Glomerular visceral epithelial cell (primary cell): ENCODE measurements around the gene TBC1D8.

Source experiments
- DNase-seq: peaks from one replicate; pipeline ENCODE4 v3.0.0-alpha.2; 2016; ENCODE audit errors: extremely low spot score

Gene TBC1D8

GRCh38 chr2:100999995-101000394 is 151.2 kb downstream of the TBC1D8 start:
- DNase-seq, result no peak

DNA sequence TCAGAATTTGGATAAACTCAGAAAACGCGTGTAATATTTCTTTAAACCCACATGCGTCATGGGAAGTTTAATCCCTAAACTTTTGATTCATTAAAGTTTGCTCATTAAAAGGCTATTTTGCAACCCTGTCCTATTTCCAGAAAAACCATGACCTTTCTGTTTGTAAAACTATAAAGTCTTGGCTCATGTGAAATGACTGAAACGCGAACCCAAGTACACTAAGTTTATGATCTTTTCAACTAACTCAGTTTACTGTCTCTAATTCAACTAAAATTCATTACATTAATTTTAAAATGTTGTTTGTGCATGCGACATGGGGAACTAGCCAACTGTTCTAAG is 153.0 kb downstream of the TBC1D8 start:
- no peak for DNase-seq

DNA sequence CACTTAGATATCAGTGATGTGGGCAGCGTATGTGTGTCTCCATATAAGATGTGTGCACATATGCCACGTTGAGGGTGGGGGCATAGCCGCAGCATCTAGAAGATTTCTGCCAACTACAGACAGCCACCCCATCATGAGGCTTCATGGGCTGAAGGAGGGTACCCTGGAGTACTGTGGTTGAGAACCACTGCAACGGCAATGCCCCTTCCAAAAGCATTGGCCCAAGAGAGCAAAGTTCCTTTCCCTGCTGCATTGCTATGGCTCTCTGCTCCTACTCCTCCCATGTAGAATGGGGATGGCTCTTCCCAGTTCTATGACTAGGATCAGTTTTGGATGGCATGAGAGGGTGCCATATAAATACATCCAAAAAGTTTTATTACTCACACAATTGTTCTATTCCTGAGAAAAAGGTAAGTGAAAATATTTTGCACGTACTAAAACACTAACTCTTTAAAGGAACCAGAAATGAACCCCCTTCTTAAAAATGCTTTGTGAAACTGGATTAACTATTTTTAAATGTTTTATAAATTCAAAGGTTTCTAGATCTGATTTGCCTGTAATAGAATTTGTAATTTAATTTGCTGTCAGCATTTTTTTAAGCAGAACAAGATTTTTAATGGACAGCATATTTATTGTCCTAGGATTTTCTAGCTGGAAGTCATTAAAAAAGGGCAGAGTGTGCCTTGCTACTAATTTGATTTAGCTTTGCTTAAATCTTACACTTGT is 153.5 kb downstream of the TBC1D8 start:
- DNase-seq, result no peak

DNA sequence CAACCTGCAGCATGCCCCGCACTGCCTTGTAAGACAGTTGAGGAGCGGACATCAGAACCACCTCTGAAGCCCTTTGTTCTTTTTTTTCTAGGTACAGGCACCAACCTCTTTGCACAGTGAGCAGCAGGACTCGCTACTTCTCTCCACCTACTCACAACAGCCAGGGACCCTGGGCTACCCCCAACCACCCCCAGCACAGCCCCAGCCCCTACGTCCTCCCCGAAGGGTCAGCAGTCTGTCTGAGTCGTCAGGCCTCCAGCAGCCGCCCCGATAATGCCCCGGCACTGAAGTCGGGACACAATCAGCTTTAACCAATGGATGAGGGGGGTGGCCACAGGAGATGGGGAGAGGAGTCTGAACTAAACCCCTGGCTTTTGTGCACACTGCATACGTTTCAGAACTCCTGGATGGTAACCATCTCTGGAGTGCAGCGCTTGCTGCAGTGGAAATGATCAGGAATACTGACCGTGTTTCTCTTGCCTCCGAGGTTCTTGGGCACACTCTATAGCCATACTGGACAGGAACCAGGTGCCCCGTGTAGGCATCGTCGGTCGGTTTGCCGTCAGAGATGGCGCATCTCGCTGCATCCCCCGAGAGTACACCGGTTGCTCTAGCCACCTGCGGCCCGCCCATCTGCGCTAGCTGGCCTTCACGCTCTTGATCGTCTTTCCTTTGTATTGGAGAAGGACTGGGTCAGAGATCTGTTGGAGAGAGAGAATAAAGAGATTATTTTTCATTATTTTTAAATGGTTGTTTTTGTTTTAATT is 155.7 kb downstream of the TBC1D8 start:
- DNase-seq, result no peak

DNA sequence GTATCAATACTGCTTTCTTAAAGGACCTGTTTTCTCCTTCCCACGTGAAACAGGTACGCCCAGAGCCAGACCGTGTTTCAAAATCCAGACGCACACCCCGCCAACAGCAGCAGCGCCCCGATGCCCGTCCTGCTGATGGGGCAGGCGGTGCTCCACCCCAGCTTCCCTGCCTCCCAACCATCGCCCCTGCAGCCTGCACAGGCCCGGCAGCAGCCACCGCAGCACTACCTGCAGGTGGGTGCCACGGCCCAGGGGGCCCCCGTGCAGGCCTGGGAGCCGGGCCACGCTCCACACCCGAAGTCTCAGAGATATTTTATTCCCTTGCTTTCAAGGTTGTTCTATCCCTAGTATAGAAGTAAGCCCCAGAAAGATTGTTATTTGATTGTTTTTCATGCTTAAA is 157.9 kb downstream of the TBC1D8 start:
- DNase-seq, result no peak

GRCh38 chr2:100992262-100992661 is 158.9 kb downstream of the TBC1D8 start:
- DNase-seq, result no peak

DNA sequence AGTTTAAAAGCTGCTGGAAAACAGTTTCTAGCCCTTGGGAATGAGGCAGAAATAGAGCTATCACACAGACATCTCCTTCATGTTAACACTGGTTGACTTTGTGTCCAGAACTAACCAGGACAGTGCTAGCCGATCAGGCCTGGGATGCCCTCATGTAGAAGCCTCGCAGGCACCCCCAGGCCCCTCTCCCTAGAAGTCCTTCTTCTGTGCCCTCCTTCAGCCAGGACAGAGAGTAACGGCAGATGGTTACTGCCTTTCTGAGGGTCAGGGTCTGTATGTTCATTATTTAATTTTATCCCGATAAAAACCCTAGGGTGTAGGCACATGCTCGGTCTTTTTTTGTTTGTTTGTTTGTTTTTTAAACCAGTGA is 159.8 kb downstream of the TBC1D8 start:
- DNase-seq, result no peak

GRCh38 chr2:100990650-100991403 is 160.4 kb downstream of the TBC1D8 start:
- no peak for DNase-seq

GRCh38 chr2:100990166-100990565 is 161.0 kb downstream of the TBC1D8 start:
- no peak for DNase-seq

- no peak for DNase-seq
Observed at GRCh38 chr2:100989666-100990065, 161.5 kb downstream of the TBC1D8 start.

GRCh38 chr2:100988630-100989417 is 162.4 kb downstream of the TBC1D8 start:
- no peak for DNase-seq

- DNase-seq, result no peak
Observed at GRCh38 chr2:100987974-100988373, 163.2 kb downstream of the TBC1D8 start.

DNA sequence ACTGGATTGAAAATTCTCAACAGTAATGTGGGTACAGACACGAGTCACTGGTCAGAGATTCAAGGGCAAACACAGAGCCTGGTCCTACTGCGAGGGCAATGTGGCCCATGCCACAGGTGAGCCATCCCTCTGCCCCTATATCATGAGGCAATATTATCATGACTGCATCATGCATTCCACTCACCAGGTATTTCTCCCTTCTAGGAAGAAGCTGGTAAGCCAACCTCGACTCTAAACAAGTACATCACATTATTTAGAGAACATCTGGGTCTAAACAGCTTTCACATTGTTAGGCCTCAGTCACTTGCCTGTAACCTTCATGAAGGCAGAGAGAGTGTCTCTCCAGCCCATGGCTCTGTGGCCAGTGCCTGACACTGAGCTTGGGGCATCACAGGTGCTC is 163.6 kb downstream of the TBC1D8 start:
- no peak for DNase-seq

- no peak for DNase-seq
Observed at GRCh38 chr2:100986157-100986556, 165.0 kb downstream of the TBC1D8 start.

DNA sequence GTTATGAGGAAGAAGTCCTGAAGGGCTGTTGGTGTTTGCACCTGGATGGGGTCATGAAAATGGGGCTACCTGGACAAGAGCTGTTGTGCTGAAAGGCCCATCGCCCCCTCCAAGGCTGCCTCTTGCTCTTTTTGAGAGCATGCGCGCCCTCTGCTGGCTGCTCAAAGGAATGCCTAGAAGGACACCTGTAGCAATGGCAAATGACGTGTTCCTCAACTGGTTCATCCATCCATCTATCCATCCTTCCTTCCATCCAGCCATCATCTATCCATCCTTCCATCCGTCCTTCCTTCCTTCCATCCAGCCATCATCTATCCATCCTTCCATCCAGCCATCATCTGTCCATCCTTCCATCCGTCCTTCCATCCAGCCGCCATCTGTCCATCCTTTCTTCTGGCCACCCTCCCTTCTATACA is 166.3 kb downstream of the TBC1D8 start:
- peak; percentile 79 for DNase-seq

DNA sequence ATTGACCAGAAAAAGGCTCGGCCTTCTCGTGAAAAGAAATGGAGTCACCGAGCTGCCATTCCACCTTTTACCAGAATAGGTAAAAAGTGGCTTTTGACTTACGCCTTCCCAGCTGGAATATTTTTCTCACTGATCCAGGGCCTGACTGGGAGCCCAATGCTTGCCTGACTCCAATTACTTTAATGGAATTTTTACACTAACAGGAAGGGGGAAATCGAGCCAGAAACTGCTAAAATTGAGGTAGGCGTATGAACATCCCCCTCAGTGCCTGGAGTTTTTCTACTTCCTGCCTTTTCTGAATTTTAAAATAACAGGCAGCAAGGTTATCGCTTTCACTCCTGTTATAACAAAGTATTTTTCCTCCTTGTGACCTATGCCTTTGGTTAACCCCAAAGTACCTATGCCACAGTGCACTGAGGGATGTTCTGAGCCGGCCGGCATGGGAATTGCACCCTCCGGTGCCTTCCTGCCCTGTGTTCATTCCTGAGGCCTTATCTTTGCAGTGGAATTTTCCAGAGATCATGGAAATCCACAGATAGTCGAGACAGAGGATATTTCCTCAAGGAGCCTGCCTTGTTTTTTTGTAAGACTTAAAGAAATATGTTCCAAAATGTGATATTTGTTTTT is 167.4 kb downstream of the TBC1D8 start:
- no peak for DNase-seq

DNA sequence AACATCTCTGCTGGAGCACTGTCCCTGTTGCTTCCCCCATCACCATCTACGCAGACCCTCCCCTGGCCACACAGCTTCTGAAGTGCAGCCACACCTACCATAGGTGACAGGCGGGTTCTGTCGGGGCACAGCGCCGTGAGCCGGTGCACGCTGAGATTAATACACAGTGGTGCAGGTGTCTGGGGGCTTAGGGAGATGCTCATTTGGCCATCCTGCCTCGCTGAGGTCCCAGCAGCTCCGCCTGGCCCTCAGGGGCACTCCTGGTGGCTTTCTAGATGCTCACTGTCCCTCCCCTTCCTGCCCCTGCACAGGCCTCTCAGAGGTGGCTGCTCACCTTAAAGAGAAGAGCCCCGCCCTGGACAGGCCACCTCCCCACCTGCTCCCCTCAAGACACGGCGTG is 168.0 kb downstream of the TBC1D8 start:
- no peak for DNase-seq

- no peak for DNase-seq
Observed at GRCh38 chr2:100982431-100982861, 168.7 kb downstream of the TBC1D8 start.

DNA sequence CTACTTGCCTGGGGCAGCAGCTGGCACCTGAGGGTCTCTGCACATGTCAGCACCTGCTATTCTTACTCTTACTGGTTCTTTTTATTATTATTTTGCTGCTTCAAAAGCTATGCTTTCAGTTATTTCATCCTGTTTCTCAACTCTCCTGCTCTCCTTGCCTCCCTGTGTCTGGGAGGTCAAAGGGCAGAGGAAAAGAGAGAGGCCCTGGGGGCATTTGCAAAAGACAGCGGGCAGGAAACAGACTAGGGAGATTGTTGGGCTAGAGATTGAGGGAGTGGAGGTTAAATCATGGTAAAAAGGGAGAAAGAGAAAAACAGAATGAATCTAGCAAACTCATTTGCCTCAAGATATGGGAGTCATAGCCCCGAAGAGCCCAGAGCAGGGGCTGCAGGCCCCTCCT is 170.2 kb downstream of the TBC1D8 start:
- DNase-seq, result no peak

DNA sequence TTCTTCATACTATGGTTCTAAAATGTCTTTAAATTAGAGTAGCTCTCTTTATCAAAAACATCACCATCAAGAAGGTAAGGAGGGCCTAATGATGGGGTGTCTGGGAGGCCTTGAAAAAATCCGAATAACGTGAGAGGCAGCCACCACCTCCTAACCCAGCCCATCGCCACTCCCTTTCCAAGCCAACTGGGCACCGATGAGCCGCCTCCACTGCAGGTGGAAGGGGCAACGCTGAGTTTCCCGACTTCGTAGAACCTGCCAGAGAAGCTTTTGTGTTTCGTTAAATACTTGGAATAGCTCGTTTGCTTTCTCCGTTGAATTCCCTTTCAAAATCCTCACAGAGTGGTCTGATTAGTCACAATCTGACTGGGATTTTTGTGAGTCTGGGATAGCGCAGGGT is 171.1 kb downstream of the TBC1D8 start:
- no peak for DNase-seq

- DNase-seq, result no peak
Observed at GRCh38 chr2:100978582-100979191, 172.5 kb downstream of the TBC1D8 start.
